HEK293 (cell line): ENCODE results near the gene VEGFB.

ENCODE experiments used
- EGR2 ChIP-seq: fragments of 450-650 bp; formaldehyde crosslinking; IDR thresholded peaks from 2 replicates; pipeline ENCODE4 v1.5.1; 2016; ENCODE audit warnings: low read depth, missing biosample characterization, missing genetic modification characterization
- GLIS1 ChIP-seq: fragments of 450-650 bp; formaldehyde crosslinking; IDR thresholded peaks from 2 replicates; pipeline ENCODE4 v1.5.1; 2016; ENCODE audit warnings: missing biosample characterization, missing genetic modification characterization
- IKZF3 ChIP-seq: fragments of 450-650 bp; IDR thresholded peaks from 2 replicates; pipeline ENCODE4 v1.5.0; 2018; ENCODE audit warnings: missing biosample characterization, mild to moderate bottlenecking, missing genetic modification characterization, moderate library complexity
- KLF1 ChIP-seq: fragments of 450-650 bp; formaldehyde crosslinking; IDR thresholded peaks from 2 replicates; pipeline ENCODE4 v1.5.1; 2016; ENCODE audit warnings: missing biosample characterization, missing genetic modification characterization
- SCRT2 ChIP-seq: fragments of 450-650 bp; formaldehyde crosslinking; IDR thresholded peaks from 2 replicates; pipeline ENCODE4 v1.5.1; 2016; ENCODE audit warnings: missing biosample characterization, missing genetic modification characterization
- SP7 ChIP-seq: fragments of 450-650 bp; formaldehyde crosslinking; IDR thresholded peaks from 2 replicates; pipeline ENCODE4 v1.5.1; 2016; ENCODE audit warnings: missing biosample characterization, missing genetic modification characterization
- TRIM28 ChIP-seq: IDR thresholded peaks from 2 replicates; pipeline ENCODE4 v1.6.1; 2011; ENCODE audit warnings: low read length, control low read depth, borderline replicate concordance
- ZBTB48 ChIP-seq: fragments of 450-650 bp; formaldehyde crosslinking; IDR thresholded peaks from 2 replicates; pipeline ENCODE4 v1.5.1; 2016; ENCODE audit warnings: missing biosample characterization, missing genetic modification characterization
- ZEB2 ChIP-seq: fragments of 450-650 bp; formaldehyde crosslinking; IDR thresholded peaks from 2 replicates; pipeline ENCODE4 v1.5.1; 2016; ENCODE audit warnings: missing biosample characterization, missing genetic modification characterization
- ZFHX2 ChIP-seq: fragments of 450-650 bp; formaldehyde crosslinking; conservative IDR thresholded peaks from 2 replicates; pipeline ENCODE4 v1.5.1; 2016; ENCODE audit warnings: missing biosample characterization, missing genetic modification characterization
- ZNF155 ChIP-seq: fragments of 450-650 bp; formaldehyde crosslinking; IDR thresholded peaks from 2 replicates; pipeline ENCODE4 v1.5.1; 2016; ENCODE audit warnings: missing biosample characterization, missing genetic modification characterization
- ZNF302 ChIP-seq: fragments of 450-650 bp; formaldehyde crosslinking; IDR thresholded peaks from 2 replicates; pipeline ENCODE4 v1.5.1; 2016; ENCODE audit warnings: missing biosample characterization, missing genetic modification characterization, low read depth
- ZNF366 ChIP-seq: fragments of 450-650 bp; formaldehyde crosslinking; conservative IDR thresholded peaks from 2 replicates; pipeline ENCODE4 v1.5.1; 2016; ENCODE audit warnings: missing biosample characterization, missing genetic modification characterization
- ZNF518A ChIP-seq: fragments of 450-650 bp; formaldehyde crosslinking; conservative IDR thresholded peaks from 2 replicates; pipeline ENCODE4 v1.5.1; 2016; ENCODE audit warnings: low read depth, missing biosample characterization, missing genetic modification characterization
- ZNF624 ChIP-seq: fragments of 450-650 bp; formaldehyde crosslinking; IDR thresholded peaks from 2 replicates; pipeline ENCODE4 v1.5.1; 2017; ENCODE audit warnings: missing biosample characterization, missing genetic modification characterization
- ZNF777 ChIP-seq: fragments of 450-650 bp; formaldehyde crosslinking; IDR thresholded peaks from 2 replicates; pipeline ENCODE4 v1.5.1; 2017; ENCODE audit warnings: missing biosample characterization, missing genetic modification characterization, borderline replicate concordance
- TF ChIP-seq, protein P1 (sequence below): fragments of 450-650 bp; formaldehyde crosslinking; IDR thresholded peaks from 2 replicates; pipeline ENCODE4 v1.5.1; 2016; ENCODE audit warnings: missing biosample characterization, missing genetic modification characterization
- TF ChIP-seq, protein P2 (sequence below): fragments of 450-650 bp; formaldehyde crosslinking; IDR thresholded peaks from 2 replicates; pipeline ENCODE4 v1.5.1; 2016; ENCODE audit warnings: missing biosample characterization, missing genetic modification characterization, borderline replicate concordance
- TF ChIP-seq, protein P3 (sequence below): IDR thresholded peaks from 2 replicates; pipeline ENCODE4 v1.6.1; 2011; ENCODE audit warnings: mild to moderate bottlenecking, low read depth, low read length, borderline replicate concordance

VEGFB gene

GRCh38 chr11:64269540-64270220, 35.3 kb downstream of the VEGFB start (continued):
- TF ChIP-seq ZNF518A (tag by site-specific recombination) (peak; percentile 98), IKZF3 (tag by site-specific recombination) (peak; percentile 100), SCRT2 (tag by site-specific recombination) (no peak), ZNF302 (tag by site-specific recombination) (no peak), ZEB2 (tag by site-specific recombination) (peak; percentile 84), ZNF624 (no peak), KLF1 (no peak), EGR2 (tag by site-specific recombination) (peak; percentile 60; the same call in 1 of the 2 replicates), GLIS1 (tag by site-specific recombination) (peak; percentile 56), TRIM28 (no peak), ZFHX2 (peak; percentile 75), ZNF366 (tag by site-specific recombination) (peak; percentile 18; the same call in 1 of the 2 replicates), ZNF155 (tag by site-specific recombination) (no peak), ZNF777 (no peak), SP7 (tag by site-specific recombination) (peak; percentile 34; the same call in 1 of the 2 replicates), ZBTB48 (tag by site-specific recombination) (no peak)
- TF ChIP-seq, protein P1, sequence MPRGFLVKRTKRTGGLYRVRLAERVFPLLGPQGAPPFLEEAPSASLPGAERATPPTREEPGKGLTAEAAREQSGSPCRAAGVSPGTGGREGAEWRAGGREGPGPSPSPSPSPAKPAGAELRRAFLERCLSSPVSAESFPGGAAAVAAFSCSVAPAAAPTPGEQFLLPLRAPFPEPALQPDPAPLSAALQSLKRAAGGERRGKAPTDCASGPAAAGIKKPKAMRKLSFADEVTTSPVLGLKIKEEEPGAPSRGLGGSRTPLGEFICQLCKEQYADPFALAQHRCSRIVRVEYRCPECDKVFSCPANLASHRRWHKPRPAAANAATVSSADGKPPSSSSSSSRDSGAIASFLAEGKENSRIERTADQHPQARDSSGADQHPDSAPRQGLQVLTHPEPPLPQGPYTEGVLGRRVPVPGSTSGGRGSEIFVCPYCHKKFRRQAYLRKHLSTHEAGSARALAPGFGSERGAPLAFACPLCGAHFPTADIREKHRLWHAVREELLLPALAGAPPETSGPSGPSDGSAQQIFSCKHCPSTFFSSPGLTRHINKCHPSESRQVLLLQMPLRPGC: no peak
- TF ChIP-seq, protein P2, sequence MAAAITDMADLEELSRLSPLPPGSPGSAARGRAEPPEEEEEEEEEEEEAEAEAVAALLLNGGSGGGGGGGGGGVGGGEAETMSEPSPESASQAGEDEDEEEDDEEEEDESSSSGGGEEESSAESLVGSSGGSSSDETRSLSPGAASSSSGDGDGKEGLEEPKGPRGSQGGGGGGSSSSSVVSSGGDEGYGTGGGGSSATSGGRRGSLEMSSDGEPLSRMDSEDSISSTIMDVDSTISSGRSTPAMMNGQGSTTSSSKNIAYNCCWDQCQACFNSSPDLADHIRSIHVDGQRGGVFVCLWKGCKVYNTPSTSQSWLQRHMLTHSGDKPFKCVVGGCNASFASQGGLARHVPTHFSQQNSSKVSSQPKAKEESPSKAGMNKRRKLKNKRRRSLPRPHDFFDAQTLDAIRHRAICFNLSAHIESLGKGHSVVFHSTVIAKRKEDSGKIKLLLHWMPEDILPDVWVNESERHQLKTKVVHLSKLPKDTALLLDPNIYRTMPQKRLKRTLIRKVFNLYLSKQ (tag by site-specific recombination): no peak
- TF ChIP-seq, protein P3, sequence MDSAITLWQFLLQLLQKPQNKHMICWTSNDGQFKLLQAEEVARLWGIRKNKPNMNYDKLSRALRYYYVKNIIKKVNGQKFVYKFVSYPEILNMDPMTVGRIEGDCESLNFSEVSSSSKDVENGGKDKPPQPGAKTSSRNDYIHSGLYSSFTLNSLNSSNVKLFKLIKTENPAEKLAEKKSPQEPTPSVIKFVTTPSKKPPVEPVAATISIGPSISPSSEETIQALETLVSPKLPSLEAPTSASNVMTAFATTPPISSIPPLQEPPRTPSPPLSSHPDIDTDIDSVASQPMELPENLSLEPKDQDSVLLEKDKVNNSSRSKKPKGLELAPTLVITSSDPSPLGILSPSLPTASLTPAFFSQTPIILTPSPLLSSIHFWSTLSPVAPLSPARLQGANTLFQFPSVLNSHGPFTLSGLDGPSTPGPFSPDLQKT: peak; percentile 73; the same call in 1 of the 2 replicates
